HG03025 (cell line): ENCODE measurements around the gene NPBWR2.

ENCODE experiments used
- ATAC-seq: cut with Tn5 transposase; IDR thresholded peaks from one replicate; pipeline ENCODE4 v1.9.1; 2021; ENCODE audit warnings: mild to moderate bottlenecking, moderate library complexity; ENCODE audit not compliant: unreplicated experiment, low FRiP score

The NPBWR2 gene

DNA sequence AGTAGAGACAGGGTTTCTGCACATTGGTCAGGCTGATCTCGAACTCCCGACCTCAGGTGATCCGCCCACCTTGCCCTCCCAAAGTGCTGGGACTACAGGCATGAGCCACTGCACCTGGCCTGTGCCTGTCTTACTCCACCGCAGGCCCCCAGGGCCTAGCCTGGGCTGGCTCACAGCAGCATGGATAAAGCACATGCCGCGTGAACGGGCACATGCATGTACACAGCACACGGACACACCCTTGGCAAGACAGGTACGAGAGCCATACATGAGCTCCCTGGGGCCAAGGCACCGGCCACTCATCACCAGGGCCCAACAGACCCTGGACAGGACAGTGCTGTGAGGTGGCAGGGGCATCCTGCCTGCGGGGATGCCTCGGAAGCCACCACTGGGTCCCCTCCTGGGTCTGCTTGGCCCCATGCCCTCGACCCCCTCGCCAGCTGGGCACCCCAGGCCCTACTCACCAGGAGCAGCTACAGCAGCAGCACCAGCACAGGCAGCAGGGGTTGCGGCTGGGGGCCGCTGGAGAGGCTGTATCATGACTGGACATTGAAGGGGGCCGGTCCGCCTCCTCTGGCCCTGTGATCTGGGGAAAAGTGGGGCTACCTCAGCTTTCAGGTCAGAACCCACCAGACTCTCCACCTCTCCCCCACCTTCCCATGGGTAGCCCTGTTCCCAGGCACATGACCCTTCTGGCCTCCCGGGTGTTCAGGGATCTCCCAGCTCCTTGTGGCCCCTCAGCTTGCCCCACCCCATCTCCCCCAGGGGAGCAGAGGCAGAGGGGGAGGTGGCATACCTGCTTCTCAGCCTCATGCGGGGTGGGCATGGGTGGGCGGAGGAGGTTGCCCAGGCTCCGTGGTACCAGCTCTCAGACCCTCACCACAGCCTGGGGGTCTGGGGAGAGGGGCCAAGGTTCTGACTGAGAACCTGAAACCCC is 31.0 kb downstream of the NPBWR2 start:
- no peak for ATAC-seq

DNA sequence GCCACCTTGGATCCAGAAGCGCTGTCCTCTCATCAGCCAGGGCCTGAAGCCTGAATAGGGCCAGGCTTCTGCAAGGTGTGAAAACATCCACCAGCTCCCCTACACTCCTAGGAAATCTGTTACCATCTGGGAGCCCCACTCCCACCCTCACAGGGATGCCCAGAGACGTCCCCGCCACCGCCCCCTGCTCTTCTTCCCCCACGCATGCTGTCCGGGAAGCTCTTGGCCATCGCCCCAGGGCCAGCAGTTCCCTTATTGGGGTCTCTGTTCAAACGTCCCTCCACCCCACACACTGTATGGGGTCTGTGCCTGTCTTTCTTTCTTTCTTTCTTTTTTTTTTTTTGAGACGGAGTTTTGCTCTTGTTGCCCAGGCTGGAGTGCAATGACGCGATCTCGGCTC is 31.8 kb downstream of the NPBWR2 start:
- ATAC-seq, result no peak

DNA sequence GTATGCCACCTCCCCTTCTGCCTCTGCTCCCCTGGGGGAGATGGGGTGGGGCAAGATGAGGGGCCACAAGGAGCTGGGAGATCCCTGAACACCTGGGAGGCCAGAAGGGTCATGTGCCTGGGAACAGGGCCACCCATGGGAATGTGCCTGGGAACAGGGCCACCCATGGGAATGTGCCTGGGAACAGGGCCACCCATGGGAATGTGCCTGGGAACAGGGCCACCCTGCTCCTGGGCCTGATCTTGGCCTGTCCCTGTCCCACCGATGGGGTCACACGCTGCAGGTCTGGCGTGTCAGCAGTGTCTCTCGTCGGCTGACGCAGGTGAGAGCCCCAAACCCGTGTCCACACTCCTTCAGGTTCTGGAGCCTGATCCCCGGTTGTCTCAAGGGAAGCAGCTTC is 32.4 kb downstream of the NPBWR2 start:
- no peak for ATAC-seq

DNA sequence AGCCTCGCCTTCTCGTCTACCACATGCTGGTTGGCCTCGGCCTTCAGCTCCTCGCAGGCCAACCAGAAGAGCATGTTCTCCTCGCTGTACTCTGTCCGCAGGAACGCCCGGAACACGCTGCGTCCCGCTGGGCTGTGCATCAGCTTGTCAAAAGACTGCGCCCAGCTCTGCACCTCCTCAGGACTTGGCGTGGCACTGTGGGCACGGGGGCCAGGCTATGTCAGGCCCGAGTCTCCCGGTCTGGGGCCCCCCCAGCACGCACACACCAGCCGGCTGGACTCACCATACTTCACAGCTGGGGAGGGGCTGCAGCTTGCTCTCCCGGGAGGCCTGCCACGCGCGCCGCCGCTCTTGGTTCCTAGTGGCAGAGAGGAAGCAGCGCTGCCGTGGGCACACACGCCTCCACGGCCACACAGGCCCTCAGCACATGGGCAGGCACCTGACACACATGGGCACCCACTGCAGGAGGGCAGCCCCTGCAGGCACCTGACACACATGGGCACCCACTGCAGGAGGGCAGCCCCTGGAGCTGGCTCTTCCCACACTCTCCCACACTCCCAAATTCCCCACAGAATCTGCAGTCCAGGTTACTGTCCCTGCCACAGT is 33.1 kb downstream of the NPBWR2 start:
- ATAC-seq, result no peak

DNA sequence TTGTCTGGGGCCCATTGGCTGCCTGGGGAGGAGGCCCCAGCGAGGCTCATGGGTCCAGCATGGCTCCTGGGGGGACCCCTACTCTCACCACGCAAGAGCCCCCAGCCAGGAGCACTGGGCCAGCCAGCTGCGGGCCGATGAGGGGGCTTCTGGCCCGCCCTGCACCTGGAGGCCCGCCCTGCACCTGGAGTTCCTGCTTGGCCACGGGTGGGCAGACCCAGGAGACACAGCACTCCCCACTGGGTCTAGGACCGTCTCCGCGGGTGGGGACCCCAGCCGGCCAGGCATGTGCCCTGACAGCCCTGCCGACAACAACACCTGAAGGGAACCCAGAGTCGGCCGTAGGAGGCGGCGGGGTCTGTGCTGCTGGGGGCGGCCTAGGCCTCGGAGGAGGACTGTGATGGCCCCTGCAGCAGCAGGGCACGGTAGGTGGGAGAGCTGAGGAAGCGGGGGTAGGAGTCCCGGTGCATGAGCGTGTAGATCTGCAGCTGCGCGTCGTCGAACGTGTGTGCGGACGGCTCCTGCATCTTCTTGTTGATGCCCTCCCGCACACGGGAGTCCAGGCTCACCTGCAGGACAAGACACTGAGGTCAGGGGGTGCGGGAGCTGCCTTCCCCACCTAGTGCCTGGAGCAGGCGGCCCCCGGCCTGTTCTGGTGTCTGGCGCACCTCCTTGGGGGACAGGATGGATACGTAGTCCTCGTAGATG is 33.7 kb downstream of the NPBWR2 start:
- ATAC-seq, result no peak

DNA sequence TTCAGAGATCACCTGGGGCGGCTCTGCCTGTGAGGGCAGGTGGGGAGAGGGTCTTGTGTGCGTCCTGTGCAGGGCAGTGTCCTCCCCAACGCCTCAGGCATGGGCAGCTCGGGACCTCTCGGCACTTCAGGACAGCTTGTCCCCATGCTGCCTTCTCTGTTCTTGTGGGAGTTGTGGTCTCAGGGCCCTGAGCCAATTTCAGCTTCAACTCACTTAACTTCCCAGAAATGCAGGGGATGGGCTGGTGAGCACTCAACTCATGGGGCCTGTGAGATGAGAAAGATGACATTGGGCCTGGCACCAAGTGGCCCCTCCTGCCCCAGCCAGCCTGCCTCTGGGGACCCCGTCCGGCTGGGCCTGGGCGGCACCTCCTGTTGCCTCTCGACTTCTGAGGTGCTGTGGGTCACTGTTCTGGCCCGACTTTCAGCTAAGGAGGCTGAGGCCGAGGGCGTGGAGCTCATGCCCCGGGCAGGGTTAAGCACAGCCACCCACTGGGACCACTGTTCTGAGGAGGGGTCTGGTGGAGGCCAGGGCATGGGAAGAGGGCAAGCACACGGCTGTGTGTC is 34.8 kb downstream of the NPBWR2 start:
- no peak for ATAC-seq

DNA sequence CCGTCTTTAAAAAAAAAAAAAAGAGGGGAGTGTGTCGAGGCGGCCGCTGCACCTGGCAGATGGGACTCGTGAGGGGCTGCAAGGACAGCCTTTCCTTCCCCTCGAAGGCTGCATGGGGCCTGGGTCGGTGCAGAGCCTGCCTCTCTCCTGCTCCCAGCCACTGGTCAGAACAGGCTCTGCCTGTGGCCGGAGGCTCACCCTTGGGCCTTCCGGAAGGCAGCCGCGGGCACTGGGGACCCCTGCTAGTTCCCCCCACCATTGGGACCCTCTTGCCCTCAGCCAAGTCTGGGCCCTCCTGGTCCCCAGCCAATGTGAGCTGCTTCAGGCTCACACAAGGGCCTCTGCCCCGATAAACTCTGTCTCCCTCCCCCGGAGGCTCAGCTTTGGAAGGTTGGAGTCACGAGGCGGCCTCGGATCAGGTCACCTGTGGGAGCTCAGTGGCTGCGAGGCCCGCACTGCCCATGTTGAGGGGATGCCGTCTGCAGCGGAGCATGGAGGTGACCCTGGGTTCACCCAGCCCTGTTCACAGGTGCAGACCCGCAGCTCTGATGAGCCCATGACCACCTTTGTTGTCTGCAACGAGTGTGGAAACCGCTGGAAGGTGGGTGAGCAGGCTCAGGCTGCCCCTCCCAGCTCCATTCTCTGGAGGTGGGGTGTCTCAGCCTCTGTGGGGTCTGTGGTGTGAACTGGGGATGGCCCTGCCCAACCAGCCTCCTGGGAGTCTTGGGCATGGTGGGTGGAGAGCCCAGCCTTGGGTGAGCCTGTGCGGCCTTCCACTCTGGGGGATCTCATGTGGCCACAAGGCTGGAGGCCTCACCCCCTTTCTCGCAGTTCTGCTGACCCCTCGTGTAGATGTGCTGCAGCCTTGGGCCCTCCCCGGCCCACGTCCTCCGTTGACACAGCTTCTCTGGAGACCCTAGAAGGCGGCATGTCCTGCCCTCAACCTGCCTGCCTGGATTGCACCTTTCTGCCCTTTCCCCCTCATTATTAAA is 35.7 kb downstream of the NPBWR2 start:
- no peak for ATAC-seq

DNA sequence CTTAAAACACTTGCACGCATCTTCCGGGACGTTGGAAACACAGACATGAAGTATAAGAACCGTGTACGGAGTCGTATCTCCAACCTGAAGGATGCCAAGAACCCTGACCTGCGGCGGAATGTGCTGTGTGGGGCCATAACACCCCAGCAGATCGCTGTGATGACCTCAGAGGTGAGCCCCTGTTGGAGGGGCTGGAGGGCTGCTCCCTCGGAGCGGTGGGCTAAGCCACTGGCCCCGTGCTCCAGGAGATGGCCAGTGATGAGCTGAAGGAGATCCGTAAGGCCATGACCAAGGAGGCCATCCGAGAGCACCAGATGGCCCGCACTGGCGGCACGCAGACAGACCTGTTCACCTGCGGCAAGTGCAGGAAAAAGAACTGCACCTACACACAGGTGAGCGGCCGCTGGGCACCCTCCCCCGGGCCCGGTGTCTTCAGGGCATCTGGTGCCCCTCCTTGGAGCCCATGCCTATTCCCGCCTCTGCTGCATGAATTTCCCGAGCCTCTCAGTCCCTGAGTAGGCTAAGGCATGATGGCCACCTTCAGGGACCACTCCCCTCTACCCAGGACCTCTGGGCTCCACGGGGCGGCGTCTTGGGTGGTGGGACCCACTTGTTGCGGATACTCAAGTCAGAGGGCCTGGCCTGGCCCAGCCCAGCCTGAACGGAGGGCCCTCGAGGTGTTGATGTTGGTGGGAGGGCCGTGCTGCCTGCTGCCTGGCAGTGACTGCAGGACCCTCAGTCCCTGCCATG is 36.9 kb downstream of the NPBWR2 start:
- no peak for ATAC-seq

DNA sequence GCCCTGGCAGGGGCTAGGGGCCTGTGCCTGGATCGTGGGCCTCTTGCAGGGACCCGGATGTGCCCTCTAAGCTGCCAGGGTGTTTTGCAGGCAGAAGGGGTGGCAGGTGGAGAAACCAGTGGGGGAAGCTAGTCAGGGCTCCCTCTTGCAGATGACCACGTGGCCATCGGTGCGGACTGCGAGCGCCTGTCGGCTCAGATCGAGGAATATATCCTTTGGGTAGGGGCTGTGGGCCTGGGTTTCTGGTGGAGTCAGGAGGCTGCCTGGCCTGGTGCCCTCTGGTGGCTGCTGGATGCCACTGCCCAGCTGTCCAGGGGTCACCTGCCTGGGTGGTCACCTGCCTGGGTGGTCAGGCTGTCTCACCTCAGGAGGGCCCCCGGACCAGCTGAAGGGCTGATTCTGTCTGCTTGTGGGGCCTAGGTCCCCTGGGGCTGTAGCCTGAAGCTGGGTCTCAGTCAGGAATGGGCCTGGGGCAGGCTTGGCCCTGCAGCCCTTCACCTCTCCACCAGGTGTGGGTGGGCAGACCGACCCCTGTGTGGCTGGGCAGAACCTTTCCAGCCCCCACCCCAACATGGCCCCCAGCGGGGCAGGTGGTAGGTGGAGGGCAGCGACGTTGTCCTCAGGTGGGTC is 37.6 kb downstream of the NPBWR2 start:
- no peak for ATAC-seq

DNA sequence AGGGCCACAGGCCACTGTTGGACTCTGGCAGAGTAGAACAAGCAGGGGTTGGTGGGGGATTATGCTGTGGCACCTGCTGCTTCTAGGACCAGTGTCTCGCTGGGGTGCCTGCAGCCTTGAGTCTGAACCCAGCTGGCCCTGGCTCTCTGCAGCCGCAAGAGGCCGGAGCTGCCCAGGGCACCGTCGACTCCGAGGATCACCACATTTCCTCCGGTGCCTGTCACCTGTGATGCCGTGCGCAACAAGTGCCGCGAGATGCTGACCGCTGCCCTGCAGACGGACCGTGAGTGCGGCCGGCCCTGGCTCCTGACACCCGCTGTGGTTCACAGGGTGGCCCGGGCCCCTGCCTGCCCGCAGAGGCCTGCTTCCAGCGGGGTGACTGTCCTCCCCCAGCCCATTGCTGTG is 38.2 kb downstream of the NPBWR2 start:
- no peak for ATAC-seq

DNA sequence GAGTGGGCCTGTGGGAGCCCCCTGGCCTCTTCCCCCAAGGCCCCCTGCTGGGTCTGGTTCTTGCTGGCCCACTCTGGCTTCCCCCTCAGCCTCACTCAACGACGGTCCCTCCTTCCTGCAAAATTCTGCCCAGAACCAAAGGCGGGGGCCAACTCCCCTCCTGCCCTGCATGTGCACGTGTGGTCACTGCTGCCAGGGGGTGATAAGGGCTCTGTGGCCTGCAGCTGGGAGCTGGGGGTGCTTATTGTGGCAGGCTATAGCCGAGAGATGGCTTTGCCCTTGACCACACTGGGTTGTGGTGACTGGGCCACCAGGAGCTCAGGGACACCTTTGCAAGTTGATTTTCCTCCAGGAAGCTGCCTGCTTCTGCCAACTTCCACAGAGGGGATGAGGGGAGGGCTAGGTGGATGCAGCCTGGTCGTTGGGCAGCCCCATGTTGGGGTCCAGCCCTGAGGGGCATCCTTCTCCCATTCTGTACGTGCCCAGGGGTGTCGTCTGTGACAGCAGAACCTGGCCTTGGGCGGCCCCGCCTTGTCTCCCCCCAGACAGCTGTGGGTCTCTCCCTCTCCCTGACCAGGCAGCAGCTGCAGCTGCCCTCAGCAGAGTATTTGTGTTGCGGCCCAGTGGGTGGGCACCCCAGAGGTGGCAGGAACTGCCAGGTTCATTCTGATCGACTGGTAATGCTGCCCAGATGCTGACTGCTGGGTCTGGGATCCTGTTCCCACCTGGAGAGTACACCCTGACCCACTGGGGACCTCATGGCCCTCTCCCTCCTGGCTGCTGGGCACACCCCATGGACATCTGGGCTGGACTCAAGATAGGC is 38.8 kb downstream of the NPBWR2 start:
- ATAC-seq, result no peak

DNA sequence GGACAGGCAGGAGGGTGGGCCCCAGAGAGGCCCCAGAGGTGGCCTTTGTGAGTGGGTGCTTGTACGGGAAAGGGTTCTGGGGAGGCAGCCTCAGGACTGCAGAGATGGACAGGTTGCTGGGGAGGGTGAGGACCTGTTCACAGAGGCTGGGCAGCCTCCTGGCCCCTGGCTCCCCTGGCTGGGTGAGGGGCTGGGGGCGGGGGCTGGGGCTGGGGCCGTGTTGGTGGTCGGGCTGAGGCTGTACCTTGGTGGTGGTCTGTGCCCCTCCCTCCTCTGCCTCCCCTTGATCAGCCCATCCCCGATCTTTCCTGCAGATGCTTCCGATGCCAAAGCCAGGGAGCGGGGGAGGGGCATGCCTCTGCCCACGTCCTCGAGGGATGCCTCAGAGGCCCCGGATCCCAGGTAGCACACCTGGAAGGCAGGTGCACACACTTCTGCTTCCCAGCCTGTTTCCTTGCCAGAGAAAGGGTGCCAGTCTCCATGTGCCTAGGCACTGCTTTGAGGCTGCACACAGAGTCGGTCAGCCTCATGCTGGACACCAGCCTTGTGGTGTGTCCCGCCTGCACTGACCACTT is 39.5 kb downstream of the NPBWR2 start:
- ATAC-seq, result no peak

DNA sequence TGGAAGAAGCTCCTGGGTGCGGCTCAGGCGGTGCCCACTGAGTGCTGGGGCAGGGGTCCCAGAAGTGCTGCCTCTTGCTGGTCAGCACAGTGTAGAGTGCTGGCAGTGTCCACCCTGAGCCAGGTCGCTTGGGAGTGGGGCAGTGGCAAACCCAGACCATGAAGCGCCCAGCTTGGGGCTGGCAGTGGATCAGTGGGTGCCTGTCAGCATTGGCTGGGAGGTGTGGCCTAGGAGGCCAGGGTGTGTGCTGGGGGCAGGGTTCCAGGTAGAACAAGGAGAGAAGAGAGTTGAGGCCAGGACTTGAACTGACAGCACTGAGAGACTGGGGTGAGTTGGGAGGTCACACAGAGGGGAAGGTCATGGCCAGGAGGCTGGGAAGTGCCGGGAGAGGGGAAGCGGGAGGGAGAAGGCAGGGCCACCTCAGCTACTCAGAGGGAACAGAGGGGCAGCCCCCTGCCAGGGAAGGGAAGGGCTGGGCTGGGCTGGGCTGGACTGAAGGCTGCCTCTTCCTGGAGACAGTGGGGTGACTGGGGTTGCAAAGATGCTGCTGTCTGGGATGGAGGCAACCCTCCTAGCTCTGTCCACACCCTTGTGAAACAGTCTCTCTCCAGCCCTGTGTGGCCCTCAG is 40.2 kb downstream of the NPBWR2 start:
- no peak for ATAC-seq

DNA sequence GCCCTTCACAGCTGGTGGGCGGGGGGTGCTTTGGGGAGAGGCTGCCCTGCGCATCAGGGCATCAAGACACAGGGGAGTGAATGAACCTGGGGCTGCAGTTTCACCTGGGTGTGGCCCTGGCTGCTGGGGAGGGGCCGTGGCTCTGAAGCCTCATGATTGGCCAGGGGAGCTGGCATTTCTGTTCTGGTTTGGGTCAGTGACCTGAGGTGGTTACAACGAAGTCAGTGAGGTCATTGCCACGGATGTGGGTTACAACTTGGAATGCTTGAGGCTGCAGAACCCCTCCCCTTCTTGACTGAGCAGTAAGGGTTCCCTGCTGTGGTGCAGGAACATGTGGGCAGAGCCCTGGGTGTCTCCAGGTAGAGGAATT is 41.4 kb downstream of the NPBWR2 start:
- ATAC-seq, result no peak

DNA sequence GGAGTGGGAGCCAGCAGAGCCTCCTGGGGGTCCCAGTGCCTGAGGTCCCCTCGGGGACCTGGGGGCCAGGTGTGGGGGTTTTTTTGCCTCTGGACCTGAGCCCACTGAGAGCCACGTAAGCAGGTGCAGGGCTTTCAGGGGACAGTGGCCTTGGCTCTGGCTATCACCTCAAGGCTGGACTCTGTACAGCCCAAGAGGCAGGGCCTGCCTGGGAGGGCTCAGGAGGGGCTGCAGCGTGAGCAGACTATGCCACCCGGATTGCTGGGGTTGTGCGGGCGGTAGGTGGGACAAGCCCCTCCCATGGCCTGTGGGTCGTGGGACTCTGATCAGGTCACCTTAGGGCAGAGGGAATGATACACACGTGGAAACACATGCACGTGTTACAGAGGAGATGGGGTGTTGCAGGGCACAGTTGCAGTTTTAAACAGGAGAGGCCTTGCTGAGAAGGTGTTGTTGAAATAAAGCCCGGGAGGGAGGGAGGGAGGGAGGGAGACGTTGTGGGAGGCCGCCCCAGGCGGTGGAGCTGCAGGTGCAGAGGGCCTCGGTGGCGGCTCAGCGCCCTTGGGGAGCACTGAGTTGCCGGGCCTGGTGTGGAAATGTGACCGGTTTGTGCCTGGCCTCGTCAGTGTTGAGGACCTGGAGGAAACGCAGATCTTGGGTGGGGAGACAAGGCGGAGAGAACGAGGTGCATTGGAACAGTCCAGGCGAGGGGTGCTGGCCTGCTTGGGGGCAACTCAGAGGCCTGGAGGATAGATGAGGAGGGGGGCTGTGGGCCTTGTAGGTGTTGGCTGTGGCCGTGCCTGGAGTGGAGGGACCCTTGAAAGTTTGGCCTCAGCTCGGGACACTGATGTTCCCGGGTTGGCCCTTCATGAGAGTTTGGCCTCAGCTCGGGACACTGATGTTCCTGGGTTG is 42.0 kb downstream of the NPBWR2 start:
- no peak for ATAC-seq

DNA sequence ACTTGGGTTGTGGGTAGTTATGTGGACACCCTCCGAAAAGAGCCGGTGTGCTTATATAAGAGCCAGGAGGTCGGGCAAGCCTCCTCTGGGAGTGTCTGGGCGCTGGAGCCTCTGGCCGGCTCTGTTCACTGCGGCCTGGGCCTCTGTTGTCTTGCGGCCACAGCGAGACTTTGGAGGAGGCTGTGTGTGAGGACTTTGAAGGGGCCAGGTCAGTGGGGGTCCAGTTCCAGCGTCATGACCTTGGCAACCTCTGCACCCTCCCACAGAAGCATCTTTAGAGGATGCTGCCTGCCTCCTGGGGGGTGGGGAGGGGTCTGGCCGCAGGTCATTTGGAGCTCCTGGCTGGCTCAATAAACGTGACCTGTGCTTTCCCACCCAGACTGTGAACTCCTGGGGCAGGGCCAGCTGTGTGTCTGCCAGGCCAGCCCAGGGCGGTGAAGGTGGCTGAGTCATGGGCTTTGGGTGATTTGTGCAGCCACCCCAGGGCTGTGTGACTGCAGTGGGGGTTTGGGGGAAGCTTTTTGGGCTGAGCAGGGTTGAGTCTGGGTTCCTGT is 43.1 kb downstream of the NPBWR2 start:
- ATAC-seq, result no peak
